Measurements from ENCODE around the gene ERC2.

The ERC2 gene

GRCh38 chr3:55795746-55796145, 672.5 kb downstream of the ERC2 start:
- no peak for TF ChIP-seq CTCF (IDR thresholded peaks at IDR 0.05)

- no peak for TF ChIP-seq CTCF (IDR thresholded peaks at IDR 0.05)
Observed at GRCh38 chr3:55795296-55795695, 673.0 kb downstream of the ERC2 start.

GRCh38 chr3:55792742-55793141, 675.5 kb downstream of the ERC2 start:
- no peak for TF ChIP-seq CTCF (IDR thresholded peaks at IDR 0.05)

GRCh38 chr3:55792009-55792408, 676.3 kb downstream of the ERC2 start:
- TF ChIP-seq CTCF (IDR thresholded peaks at IDR 0.05): no peak

GRCh38 chr3:55790596-55791350, 677.5 kb downstream of the ERC2 start:
- no peak for TF ChIP-seq CTCF (IDR thresholded peaks at IDR 0.05)

- no peak for TF ChIP-seq CTCF (IDR thresholded peaks at IDR 0.05)
Observed at GRCh38 chr3:55789516-55789915, 678.8 kb downstream of the ERC2 start.

- no peak for TF ChIP-seq CTCF (IDR thresholded peaks at IDR 0.05)
Observed at GRCh38 chr3:55782807-55783206, 685.5 kb downstream of the ERC2 start.

- no peak for TF ChIP-seq CTCF (IDR thresholded peaks at IDR 0.05)
Observed at GRCh38 chr3:55782351-55782750, 685.9 kb downstream of the ERC2 start.
